HAP-1 (cell line): ENCODE results near the gene MYCN.
A peak's percentile ranks its signal among the peaks of the same experiment; 100 is the strongest.

ENCODE experiments used
- DNase-seq, 2 experiments: peaks; one replicate each; pipeline ENCODE4 v3.0.0-alpha.2; 2016 to 2020; ENCODE audit warnings: low spot score in 2 of 2
- H3K27me3 ChIP-seq: fragments of 250-450 bp; sonication (Bioruptor Pico); 2 replicates; pipeline ENCODE4 v1.5.1; 2020; ENCODE audit warnings: low read depth, mild to moderate bottlenecking, moderate library complexity
- H3K36me3 ChIP-seq: fragments of 250-450 bp; sonication (Bioruptor Pico); replicated peaks from 2 replicates; pipeline ENCODE4 v1.5.1; 2020; ENCODE audit warnings: mild to moderate bottlenecking
- H3K4me1 ChIP-seq: fragments of 250-450 bp; sonication (Bioruptor Pico); 2 replicates; pipeline ENCODE4 v1.5.1; 2020; ENCODE audit warnings: mild to moderate bottlenecking
- H3K4me3 ChIP-seq: fragments of 250-450 bp; sonication (Bioruptor Pico); 2 replicates; pipeline ENCODE4 v1.5.1; 2020; ENCODE audit warnings: mild to moderate bottlenecking, moderate library complexity
- H3K9me3 ChIP-seq: fragments of 250-450 bp; sonication (Bioruptor Pico); 2 replicates; pipeline ENCODE4 v1.5.1; 2020; ENCODE audit warnings: mild to moderate bottlenecking, moderate library complexity
- in situ Hi-C: fragments of 300-500 bp; cut with MboI; formaldehyde crosslinking; loops from 3 replicates; pipeline ENCODE4 v1.14.3; 2020; ENCODE audit warnings: low sequenced_read_pairs, inconsistent platforms, mixed read lengths

Gene MYCN

DNA sequence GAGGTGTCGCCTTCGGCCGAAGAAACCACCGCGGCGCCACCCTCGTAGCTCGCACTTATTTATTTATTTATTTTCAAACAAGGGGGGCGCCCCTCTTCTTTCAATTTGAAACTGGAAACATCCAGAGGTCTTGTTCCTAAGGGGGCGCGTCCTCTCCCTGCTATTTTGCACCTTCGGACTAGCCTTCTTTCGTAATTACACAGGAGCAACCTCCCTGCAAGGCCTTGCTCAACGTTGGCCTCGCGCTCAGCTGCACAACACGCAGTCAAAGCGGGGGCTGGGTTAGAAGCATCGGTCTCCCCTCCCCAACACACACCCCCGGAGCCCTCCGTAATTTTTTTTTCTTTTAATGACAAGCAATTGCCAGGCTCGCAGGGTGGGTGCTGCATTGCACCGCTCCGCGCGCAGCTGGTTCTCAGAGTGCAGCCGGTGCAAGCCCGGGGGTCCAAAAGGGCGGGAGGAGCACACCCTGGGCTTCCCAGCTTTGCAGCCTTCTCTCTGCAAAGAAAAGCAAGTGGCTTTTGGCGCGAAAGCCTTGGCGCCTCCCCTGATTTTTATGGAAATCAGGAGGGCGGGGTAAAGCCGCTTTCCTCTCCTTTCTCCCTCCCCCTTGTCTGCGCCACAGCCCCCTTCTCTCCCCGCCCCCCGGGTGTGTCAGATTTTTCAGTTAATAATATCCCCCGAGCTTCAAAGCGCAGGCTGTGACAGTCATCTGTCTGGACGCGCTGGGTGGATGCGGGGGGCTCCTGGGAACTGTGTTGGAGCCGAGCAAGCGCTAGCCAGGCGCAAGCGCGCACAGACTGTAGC is at the start of gene MYCN:
Gene MYCN (plus strand): TSS at position 697 of the 807 bp plus-strand sequence. CDS start 1,515 bp downstream, outside the sequence.
- Histone ChIP-seq H3K4me3 (peak within 1 kb of the TSS; percentile 56), H3K4me1 (peaks cover 23% of the 10 kb centered on the region), H3K27me3 (no peaks in the 10 kb centered on the region), H3K9me3 (no peaks in the 10 kb centered on the region), H3K36me3 (no peaks in the 10 kb centered on the region)
- DNase-seq = peak; percentile 91 to 94
- in situ Hi-C loops = loop anchor here (5.0 to 25.0 kb wide), 3 partner anchors 303 to 572 kb away; no protein-coding TSS in a partner anchor

- no peaks in the 10 kb centered on the region for H3K36me3 ChIP-seq
- no peaks in the 10 kb centered on the region; the same call in 1 of the 2 replicates for H3K4me1 ChIP-seq
- no peak for DNase-seq
- H3K9me3 ChIP-seq = no peaks in the 10 kb centered on the region
- in situ Hi-C loops = no loop called here
- no peak overlapping the region for H3K4me3 ChIP-seq
- no peaks in the 10 kb centered on the region for H3K27me3 ChIP-seq
These were observed 49.1 kb upstream of the MYCN start for GRCh38 chr2:15890936-15891905.

GRCh38 chr2:15892151-15892880 is 48.0 kb upstream of the MYCN start:
- DNase-seq = no peak
- Histone ChIP-seq H3K27me3 (no peaks in the 10 kb centered on the region), H3K4me1 (no peaks in the 10 kb centered on the region; the same call in 1 of the 2 replicates), H3K9me3 (no peaks in the 10 kb centered on the region), H3K4me3 (no peak overlapping the region), H3K36me3 (no peaks in the 10 kb centered on the region)
- in situ Hi-C loops = no loop called here

- no peaks in the 10 kb centered on the region; the same call in 1 of the 2 replicates for H3K4me1 ChIP-seq
- no peaks in the 10 kb centered on the region; the same call in 1 of the 2 replicates for H3K9me3 ChIP-seq
- in situ Hi-C loops = no loop called here
- no peaks in the 10 kb centered on the region for H3K27me3 ChIP-seq
- DNase-seq = no peak
- no peak overlapping the region for H3K4me3 ChIP-seq
- no peaks in the 10 kb centered on the region for H3K36me3 ChIP-seq
These were observed 47.3 kb upstream of the MYCN start for GRCh38 chr2:15893085-15893484.

DNA sequence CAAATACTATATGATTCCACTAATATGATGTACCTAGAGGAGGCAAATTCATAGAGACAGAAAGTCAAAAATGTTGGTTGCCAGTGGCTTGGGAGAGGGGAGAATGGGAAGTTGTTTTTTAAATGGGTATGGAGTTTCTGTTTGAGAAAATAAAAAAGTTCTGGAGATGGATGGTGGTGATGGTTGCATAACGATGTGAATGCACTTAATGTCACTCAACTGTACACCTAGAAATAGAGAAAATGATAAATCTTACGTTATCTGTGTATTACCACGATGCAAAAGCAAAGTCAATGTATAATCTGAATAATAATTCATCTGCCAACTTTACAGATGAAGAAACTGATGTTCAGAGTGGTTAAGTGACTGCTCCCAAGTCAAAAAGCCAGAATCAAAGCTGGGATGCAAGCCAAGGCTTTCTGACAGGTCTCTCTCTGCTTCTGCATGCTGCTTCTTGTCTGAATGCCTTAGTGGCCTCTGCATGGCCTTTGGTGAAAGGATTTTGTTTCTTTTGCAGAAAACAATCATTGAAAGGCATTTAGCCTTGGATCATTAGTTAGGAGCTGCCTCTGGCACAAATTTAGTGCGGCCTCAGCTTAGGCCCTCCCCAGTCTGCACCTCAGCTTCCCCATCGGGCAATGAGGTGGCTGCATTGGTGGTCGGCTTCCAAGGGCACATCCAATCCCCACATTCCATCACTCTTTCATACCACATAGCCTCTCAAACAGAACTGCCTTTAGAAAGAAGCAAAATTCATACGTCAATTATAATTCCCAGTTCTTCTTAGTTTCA is 46.5 kb upstream of the MYCN start:
- H3K4me1 ChIP-seq = no peaks in the 10 kb centered on the region; the same call in 1 of the 2 replicates
- H3K36me3 ChIP-seq = no peaks in the 10 kb centered on the region
- no peaks in the 10 kb centered on the region for H3K27me3 ChIP-seq
- in situ Hi-C loops = no loop called here
- H3K9me3 ChIP-seq = no peaks in the 10 kb centered on the region; the same call in 1 of the 2 replicates
- no peak overlapping the region for H3K4me3 ChIP-seq
- no peak for DNase-seq

- no peak overlapping the region for H3K4me3 ChIP-seq
- no peaks in the 10 kb centered on the region; the same call in 1 of the 2 replicates for H3K4me1 ChIP-seq
- H3K9me3 ChIP-seq = no peaks in the 10 kb centered on the region; the same call in 1 of the 2 replicates
- in situ Hi-C loops = no loop called here
- no peak for DNase-seq
- no peaks in the 10 kb centered on the region for H3K36me3 ChIP-seq
- H3K27me3 ChIP-seq = no peaks in the 10 kb centered on the region
These were observed 45.7 kb upstream of the MYCN start for GRCh38 chr2:15894481-15895144.

DNA sequence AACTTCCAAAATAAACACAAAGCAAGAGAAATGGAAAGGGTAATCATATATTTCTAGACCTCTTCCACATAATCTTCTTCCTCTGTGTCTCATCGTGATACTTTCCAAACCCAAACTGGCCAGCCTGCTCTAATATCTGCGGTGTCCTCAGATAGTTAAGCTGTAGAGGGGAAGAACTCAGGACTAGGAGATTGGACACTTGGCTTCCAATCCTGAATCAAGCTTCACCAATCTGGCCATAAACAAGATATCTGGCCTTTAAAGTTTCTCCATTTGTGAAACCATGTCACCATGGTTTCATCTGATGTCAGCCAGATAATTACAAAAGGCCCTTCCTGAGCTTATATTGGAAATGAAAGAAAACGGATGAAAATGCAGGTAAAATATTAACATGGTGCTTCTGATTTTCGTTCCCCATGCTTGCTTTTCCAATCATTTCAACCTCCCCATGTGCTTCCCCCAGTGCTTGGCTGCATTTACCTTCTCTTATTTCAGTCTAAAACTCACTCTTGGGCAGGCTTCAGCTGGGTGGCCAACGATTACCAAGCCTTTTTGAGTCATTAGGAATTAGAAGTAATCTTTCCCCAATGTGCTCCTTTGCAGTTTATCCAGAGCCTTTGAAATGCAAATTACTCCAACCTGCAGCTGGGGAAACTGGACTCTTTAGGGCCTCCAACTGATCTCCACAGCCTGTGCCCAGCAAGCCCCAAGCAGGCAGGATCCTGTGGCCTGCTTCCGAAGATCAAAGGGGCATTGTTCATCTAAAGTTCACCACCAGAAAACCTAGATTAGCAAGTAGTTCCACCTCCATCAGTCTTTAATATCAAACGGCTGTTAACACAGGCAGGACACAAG is 44.5 kb upstream of the MYCN start:
- Histone ChIP-seq H3K4me3 (no peak overlapping the region), H3K4me1 (no peaks in the 10 kb centered on the region; the same call in 1 of the 2 replicates), H3K36me3 (no peaks in the 10 kb centered on the region), H3K9me3 (no peaks in the 10 kb centered on the region; the same call in 1 of the 2 replicates), H3K27me3 (no peaks in the 10 kb centered on the region)
- peak in 1 of 2 experiments; percentile 8 for DNase-seq
- in situ Hi-C loops = no loop called here

DNA sequence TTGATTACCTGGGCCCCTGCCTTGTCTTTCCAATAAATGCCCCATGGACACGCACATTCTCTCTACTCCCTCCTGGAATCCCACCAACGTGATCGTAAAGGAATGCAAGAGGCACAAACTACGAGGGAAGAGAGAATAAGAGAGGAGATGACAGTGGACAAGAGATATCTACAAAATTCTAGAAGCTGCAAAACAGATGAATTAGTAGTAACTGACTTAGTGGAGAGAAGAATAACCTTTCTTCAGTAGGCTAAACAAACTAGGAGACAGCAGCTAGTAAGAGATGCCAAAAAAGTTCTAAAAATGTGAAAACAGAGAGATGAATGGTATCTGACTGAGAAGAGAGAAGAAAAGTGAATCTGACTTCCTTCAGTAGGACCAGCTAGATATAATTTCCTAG is 43.5 kb upstream of the MYCN start:
- in situ Hi-C loops = no loop called here
- no peaks in the 10 kb centered on the region for H3K27me3 ChIP-seq
- no peaks in the 10 kb centered on the region; the same call in 1 of the 2 replicates for H3K9me3 ChIP-seq
- no peak overlapping the region for H3K4me3 ChIP-seq
- no peak for DNase-seq
- H3K36me3 ChIP-seq = no peaks in the 10 kb centered on the region
- no peaks in the 10 kb centered on the region; the same call in 1 of the 2 replicates for H3K4me1 ChIP-seq

DNA sequence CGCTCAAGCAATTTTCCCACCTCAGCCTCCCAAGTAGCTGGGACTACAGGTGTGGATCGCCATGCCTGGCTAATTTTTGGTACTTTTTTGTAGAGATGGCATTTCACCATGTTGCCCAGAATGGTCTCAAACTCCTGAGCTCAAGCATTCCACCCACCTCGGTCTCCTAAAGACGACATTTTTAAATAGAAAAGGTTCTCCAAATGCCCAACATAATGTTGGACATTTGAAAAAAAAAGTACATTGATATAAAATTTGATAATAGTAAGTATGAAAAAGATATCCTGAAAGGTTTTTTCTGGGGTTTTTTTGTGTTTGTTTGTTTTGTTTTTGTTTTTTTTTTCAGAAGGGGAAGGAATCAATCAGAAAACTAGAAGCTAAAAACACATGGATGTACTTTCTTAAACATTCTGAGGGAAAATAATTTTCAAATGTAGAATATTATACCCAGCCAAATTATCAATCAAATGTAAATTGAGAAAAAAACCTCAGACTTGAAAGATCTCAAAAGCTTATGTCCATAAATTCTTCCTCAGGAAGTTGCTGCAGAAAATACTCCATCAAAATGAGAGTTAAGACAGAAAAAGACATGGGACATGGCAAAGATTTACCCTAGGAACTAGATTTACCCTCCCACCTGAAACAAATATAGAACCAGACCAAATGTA is 42.8 kb upstream of the MYCN start:
- Histone ChIP-seq H3K9me3 (no peaks in the 10 kb centered on the region; the same call in 1 of the 2 replicates), H3K4me1 (no peaks in the 10 kb centered on the region; the same call in 1 of the 2 replicates), H3K4me3 (no peak overlapping the region), H3K36me3 (no peaks in the 10 kb centered on the region), H3K27me3 (no peaks in the 10 kb centered on the region)
- in situ Hi-C loops = no loop called here
- DNase-seq = no peak

DNA sequence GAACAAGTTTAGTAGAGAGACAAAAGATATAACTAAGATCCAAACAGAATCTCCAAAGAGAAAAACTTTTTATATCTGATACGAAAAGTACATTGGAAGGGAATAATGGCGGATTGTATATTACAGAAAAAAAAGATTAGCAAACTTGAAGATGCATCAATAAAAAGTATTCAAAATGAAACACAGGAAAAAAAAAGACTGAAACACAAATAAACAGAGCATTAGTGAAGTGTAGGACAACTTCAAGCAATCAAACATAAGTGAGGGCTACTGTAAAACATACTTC is 41.1 kb upstream of the MYCN start:
- no peaks in the 10 kb centered on the region for H3K36me3 ChIP-seq
- DNase-seq = no peak
- no peaks in the 10 kb centered on the region; the same call in 1 of the 2 replicates for H3K4me1 ChIP-seq
- H3K9me3 ChIP-seq = no peaks in the 10 kb centered on the region; the same call in 1 of the 2 replicates
- no peak overlapping the region for H3K4me3 ChIP-seq
- in situ Hi-C loops = no loop called here
- no peaks in the 10 kb centered on the region for H3K27me3 ChIP-seq

- no peak for DNase-seq
- no peak overlapping the region for H3K4me3 ChIP-seq
- in situ Hi-C loops = no loop called here
- H3K27me3 ChIP-seq = no peaks in the 10 kb centered on the region
- H3K9me3 ChIP-seq = no peaks in the 10 kb centered on the region; the same call in 1 of the 2 replicates
- H3K36me3 ChIP-seq = no peaks in the 10 kb centered on the region
- H3K4me1 ChIP-seq = no peaks in the 10 kb centered on the region; the same call in 1 of the 2 replicates
These were observed 40.4 kb upstream of the MYCN start for GRCh38 chr2:15899751-15900493.
